ENCODE data around the gene SPIN3. TPM values are rescaled to one million over a fixed set of nuclear protein-coding genes. Genes with fewer than 3 reads are reported as not detected.

SPIN3 gene
- total RNA-seq, 2 donors from 2014 or later: 3.5 to 4.2 TPM

DNA sequence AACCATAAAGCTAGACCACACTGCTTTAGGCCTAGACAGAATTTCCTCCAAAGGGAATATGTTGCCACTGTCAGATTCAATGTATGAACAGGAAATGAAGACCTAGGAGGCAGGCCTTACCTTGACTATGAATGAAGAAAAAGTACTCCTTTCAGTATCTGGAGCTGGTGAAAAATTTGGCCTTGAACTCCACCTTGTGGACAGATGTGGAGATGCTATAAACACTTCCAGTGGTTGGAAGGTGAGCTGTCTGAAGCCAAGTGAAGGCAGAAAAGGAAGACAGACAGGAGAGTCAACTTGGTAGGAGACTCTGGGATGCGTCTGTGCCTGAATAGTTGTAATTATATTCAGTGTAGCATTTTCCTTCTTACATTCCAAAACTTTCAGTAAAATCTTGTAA, 17.2 kb downstream of the SPIN3 start:
- H3K4me3 ChIP-seq: no peak overlapping the region
- TF ChIP-seq CTCF (IDR thresholded peaks at IDR 0.05): peak; percentile 55 to 68
- H3K9me3 ChIP-seq: no peaks in the 10 kb centered on the region
- no peak overlapping the region for H3K27ac ChIP-seq
- H3K4me1 ChIP-seq: no peaks in the 10 kb centered on the region
- H3K27me3 ChIP-seq: peaks cover 0 to 3% of the 10 kb centered on the region in 2 donors
- H3K36me3 ChIP-seq: peaks cover 8% of the 10 kb centered on the region
- no peak for DNase-seq (ENCODE audit: low spot score)

GRCh38 chrX:56975611-56976010, 19.7 kb downstream of the SPIN3 start:
- no peak overlapping the region for H3K27ac ChIP-seq
- no peak for TF ChIP-seq CTCF (IDR thresholded peaks at IDR 0.05)
- H3K4me3 ChIP-seq: no peak overlapping the region
- DNase-seq (ENCODE audit: low spot score): no peak
- peaks cover 0 to 3% of the 10 kb centered on the region in 2 donors for H3K27me3 ChIP-seq
- H3K4me1 ChIP-seq: no peaks in the 10 kb centered on the region
- no peaks in the 10 kb centered on the region for H3K36me3 ChIP-seq
- H3K9me3 ChIP-seq: no peaks in the 10 kb centered on the region

DNA sequence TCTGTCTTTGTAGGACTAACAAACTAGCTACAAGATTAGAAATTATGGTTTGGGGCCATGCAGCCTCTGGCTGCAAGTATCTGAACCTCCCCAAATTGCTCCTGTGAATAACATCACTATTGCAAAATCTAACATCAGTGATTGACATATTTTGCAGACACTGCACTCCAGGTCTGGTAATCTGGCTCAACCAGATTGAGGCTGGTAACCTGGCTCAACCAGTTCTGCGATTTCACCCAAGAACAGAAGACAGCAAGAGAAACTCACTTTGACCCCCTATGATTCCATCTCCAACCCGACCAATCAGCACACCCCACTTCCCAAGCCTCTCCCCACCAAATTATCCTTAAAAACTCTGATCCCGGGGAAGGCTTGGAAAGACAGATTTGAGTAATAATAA, 20.9 kb downstream of the SPIN3 start:
- DNase-seq (ENCODE audit: low spot score): no peak
- H3K27ac ChIP-seq: no peak overlapping the region
- H3K36me3 ChIP-seq: no peaks in the 10 kb centered on the region
- no peak overlapping the region for H3K4me3 ChIP-seq
- no peaks in the 10 kb centered on the region for H3K9me3 ChIP-seq
- no peak for TF ChIP-seq CTCF (IDR thresholded peaks at IDR 0.05)
- H3K4me1 ChIP-seq: no peaks in the 10 kb centered on the region
- peaks cover 0 to 3% of the 10 kb centered on the region in 2 donors for H3K27me3 ChIP-seq

DNA sequence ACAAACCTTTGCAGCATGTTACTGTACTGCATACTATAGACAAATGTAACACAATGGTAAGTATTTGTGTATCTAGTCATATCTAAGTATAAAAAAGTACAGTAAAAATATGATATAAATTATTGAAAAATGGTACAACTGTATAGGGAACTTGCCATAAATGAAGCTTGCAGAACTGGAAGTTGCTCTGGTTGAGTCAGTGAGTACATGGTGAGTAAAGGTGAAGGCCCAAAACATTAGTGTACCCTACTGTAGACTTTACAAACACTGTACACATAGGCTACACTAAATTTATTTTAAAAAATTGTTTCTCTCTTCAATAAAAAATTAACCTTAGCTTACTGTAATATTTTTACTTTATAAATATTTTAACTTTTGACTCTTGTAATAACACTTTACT, 25.8 kb downstream of the SPIN3 start:
- Histone ChIP-seq H3K27ac (no peak overlapping the region), H3K4me1 (no peaks in the 10 kb centered on the region), H3K27me3 (no peaks in the 10 kb centered on the region), H3K4me3 (no peak overlapping the region), H3K36me3 (peaks cover 10% of the 10 kb centered on the region), H3K9me3 (no peaks in the 10 kb centered on the region)
- DNase-seq (ENCODE audit: low spot score): no peak
- no peak for TF ChIP-seq CTCF (IDR thresholded peaks at IDR 0.05)

GRCh38 chrX:56968980-56969379, 26.4 kb downstream of the SPIN3 start:
- Histone ChIP-seq H3K27me3 (no peaks in the 10 kb centered on the region), H3K4me3 (no peak overlapping the region), H3K9me3 (no peaks in the 10 kb centered on the region), H3K36me3 (peaks cover 10% of the 10 kb centered on the region), H3K4me1 (no peaks in the 10 kb centered on the region), H3K27ac (no peak overlapping the region)
- no peak for TF ChIP-seq CTCF (IDR thresholded peaks at IDR 0.05)
- no peak for DNase-seq (ENCODE audit: low spot score)

GRCh38 chrX:56963377-56963776, 32.0 kb downstream of the SPIN3 start:
- DNase-seq (ENCODE audit: low spot score): no peak
- no peak for TF ChIP-seq CTCF (IDR thresholded peaks at IDR 0.05)
- Histone ChIP-seq H3K27me3 (no peaks in the 10 kb centered on the region), H3K36me3 (peaks cover 10% of the 10 kb centered on the region), H3K27ac (no peak overlapping the region), H3K4me1 (no peaks in the 10 kb centered on the region), H3K4me3 (no peak overlapping the region), H3K9me3 (no peaks in the 10 kb centered on the region)

Measured in right atrium auricular region (tissue), 2 donors.